Activated CD8-positive, alpha-beta T cell treated with anti-CD3 and anti-CD28 coated beads for 36 hours (primary cell): ENCODE data around the gene RAD51B. TPM values are rescaled to one million over a fixed set of nuclear protein-coding genes. Genes with fewer than 3 reads are reported as not detected.

Experiments
- ATAC-seq: fragments of 200-7000 bp; cut with Tn5 transposase; one replicate; pipeline ENCODE4 v1.10.0; 2021; ENCODE audit warnings: mild to moderate bottlenecking, moderate library complexity
- CTCF ChIA-PET: fragments of 350-600 bp; sonication (Branson Sonifier 250); formaldehyde crosslinking; loops from one replicate; lab custom pipeline; 2021; ENCODE audit warnings: antibody characterized with exemption; lab: Charles Lee
- POLR2A ChIA-PET: fragments of 350-600 bp; sonication (Branson Sonifier 250); formaldehyde crosslinking; loops from one replicate; lab custom pipeline; 2021; ENCODE audit warnings: antibody characterized with exemption; lab: Charles Lee
- DNase-seq: peaks from one replicate; pipeline ENCODE4 v3.0.0-alpha.2; 2020
- H3K27ac Mint-ChIP-seq: one replicate; pipeline ENCODE4 v1.8.0; 2021; ENCODE audit warnings: mild to moderate bottlenecking, mixed read lengths
- H3K27me3 Mint-ChIP-seq: one replicate; pipeline ENCODE4 v1.8.0; 2021; ENCODE audit warnings: mixed read lengths
- H3K36me3 Mint-ChIP-seq: one replicate; pipeline ENCODE4 v1.8.0; 2021; ENCODE audit warnings: low read depth, mixed read lengths
- H3K4me1 Mint-ChIP-seq: one replicate; pipeline ENCODE4 v1.8.0; 2021; ENCODE audit warnings: low read depth, mixed read lengths
- H3K4me3 Mint-ChIP-seq: one replicate; pipeline ENCODE4 v1.8.0; 2021; ENCODE audit warnings: mild to moderate bottlenecking, moderate library complexity, mixed read lengths
- H3K9me3 Mint-ChIP-seq: one replicate; pipeline ENCODE4 v1.8.0; 2021; ENCODE audit warnings: mixed read lengths
- intact Hi-C: fragments of 100-400 bp; cut with micrococcal nuclease; formaldehyde crosslinking; loops from one replicate; pipeline ENCODE4 v1.10.0; 2022
- total RNA-seq, 2 experiments: library from RNA; stranded (reverse); gene quantifications; one replicate each; pipeline ENCODE4 v1.2.3, GENCODE V29; 2021
- TF ChIP-seq, protein P1 (sequence below): fragments of 200-600 bp; IDR thresholded peaks from one replicate; pipeline ENCODE4 v1.8.0; 2022; ENCODE audit warnings: antibody characterized with exemption, mild to moderate bottlenecking

The RAD51B gene
- total RNA-seq, 2 experiments from 2014 or later, result 38.2 to 40.6 TPM

DNA sequence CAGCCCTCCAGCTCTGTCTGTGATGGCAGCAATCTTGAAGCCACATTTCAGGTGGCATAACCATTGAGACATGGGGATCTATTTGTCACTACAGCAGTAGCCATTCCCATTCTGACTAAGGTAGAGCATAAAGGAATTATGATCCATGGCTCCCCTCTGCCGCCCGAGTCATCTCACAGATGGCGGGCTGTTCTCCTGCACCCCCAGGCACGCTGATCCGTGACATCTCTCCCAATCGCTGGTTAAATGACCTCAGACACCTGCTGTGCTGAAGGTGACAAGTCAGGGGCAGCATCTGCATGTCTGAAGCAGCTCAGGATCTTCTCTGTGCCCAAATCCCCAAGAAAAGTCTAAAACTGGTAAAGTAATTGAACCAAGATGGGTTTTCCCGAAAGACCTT lies 849.0 kb downstream of the RAD51B start:
- no peaks in the 10 kb centered on the region for H3K27me3 Mint-ChIP-seq

DNA sequence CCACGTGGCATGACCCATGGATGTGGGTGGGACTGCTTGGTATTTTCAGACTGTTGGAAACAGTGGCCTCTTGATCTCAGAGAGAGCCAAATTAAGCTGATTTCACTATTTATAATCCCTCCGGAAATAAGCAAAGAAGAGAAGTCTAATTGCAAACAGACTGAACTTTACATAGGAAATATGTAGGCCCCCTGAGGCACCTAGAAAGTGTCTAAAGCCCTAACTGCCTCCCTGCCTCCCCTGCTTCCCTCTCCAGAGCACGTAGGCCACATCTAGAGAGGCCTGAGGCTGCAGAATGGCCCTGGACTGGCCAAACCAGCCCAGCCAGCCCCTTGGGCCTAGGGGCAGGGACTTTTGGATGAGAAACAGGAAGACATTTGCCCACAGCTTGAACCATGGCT lies 849.5 kb downstream of the RAD51B start:
- no peak overlapping the region for H3K27ac Mint-ChIP-seq
- intact Hi-C loops, result no loop called here
- POLR2A ChIA-PET, result no interaction called here
- CTCF ChIA-PET, result interaction anchor here (1.9 kb wide), 1 partner anchor 121 kb away, joined by 6 read pairs; no protein-coding TSS in a partner anchor
- no peaks in the 10 kb centered on the region for H3K9me3 Mint-ChIP-seq
- H3K4me1 Mint-ChIP-seq, result peaks cover 26% of the 10 kb centered on the region
- no peaks in the 10 kb centered on the region for H3K36me3 Mint-ChIP-seq
- H3K4me3 Mint-ChIP-seq, result no peak overlapping the region
- TF ChIP-seq, protein P1, sequence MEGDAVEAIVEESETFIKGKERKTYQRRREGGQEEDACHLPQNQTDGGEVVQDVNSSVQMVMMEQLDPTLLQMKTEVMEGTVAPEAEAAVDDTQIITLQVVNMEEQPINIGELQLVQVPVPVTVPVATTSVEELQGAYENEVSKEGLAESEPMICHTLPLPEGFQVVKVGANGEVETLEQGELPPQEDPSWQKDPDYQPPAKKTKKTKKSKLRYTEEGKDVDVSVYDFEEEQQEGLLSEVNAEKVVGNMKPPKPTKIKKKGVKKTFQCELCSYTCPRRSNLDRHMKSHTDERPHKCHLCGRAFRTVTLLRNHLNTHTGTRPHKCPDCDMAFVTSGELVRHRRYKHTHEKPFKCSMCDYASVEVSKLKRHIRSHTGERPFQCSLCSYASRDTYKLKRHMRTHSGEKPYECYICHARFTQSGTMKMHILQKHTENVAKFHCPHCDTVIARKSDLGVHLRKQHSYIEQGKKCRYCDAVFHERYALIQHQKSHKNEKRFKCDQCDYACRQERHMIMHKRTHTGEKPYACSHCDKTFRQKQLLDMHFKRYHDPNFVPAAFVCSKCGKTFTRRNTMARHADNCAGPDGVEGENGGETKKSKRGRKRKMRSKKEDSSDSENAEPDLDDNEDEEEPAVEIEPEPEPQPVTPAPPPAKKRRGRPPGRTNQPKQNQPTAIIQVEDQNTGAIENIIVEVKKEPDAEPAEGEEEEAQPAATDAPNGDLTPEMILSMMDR, result no peak
- DNase-seq (no peak), ATAC-seq (no peak)
- H3K27me3 Mint-ChIP-seq, result no peaks in the 10 kb centered on the region

More for the DNA sequence above, 849.0 kb downstream of the RAD51B start:
- intact Hi-C loops, result no loop called here
- Mint-ChIP-seq H3K4me3 (no peak overlapping the region), H3K9me3 (no peaks in the 10 kb centered on the region), H3K4me1 (peaks cover 31% of the 10 kb centered on the region), H3K27ac (no peak overlapping the region), H3K36me3 (no peaks in the 10 kb centered on the region)
- DNase-seq (no peak), ATAC-seq (no peak)
- ChIA-PET POLR2A (no interaction called here), CTCF (interaction anchor here (1.9 kb wide), 1 partner anchor 122 kb away, joined by 6 read pairs; no protein-coding TSS in a partner anchor)
- TF ChIP-seq, protein P1, result no peak

DNA sequence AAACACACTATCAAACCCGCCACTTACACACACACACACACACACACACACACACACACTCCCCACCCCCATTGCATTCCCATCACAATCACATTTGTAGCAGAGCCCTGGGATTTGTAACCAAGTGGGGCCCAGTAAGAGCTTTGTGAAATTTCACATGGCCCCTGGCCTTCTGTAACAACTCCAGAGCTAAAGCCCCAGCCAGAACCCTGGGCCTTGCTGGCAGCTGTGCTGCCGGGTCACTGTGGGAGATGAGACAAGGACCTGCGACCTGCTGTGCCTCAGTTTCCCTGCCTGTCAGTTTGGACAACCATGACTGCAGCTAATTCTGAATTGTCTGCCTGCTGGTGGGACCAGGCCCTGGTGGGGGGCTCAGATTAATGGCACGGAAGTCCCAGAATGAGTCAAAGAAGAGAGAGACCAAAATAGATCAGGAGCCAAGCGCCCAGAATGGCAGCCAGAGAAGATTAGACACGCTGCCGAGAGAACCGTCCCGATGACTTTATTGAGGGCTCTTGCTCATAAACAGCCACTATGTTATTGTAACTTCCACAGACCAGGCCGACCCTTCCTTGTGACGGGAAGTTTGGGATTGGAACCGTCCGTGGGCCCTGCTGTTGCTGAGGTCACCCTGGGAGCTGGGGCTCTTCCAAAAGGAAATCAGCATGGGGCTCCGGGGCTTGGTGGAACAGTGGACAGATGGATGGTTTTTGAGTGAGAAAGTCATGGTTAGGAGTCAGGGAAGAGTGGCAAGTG lies 850.2 kb downstream of the RAD51B start:
- TF ChIP-seq, protein P1, result no peak
- CTCF ChIA-PET, result interaction anchor here (1.9 kb wide), 1 partner anchor 120 kb away, joined by 6 read pairs; no protein-coding TSS in a partner anchor
- Mint-ChIP-seq H3K4me3 (no peak overlapping the region), H3K27ac (no peak overlapping the region), H3K27me3 (no peaks in the 10 kb centered on the region), H3K9me3 (no peaks in the 10 kb centered on the region), H3K4me1 (peaks cover 21% of the 10 kb centered on the region), H3K36me3 (no peaks in the 10 kb centered on the region)
- no peak for DNase-seq
- POLR2A ChIA-PET, result no interaction called here
- intact Hi-C loops, result no loop called here
- no peak for ATAC-seq

DNA sequence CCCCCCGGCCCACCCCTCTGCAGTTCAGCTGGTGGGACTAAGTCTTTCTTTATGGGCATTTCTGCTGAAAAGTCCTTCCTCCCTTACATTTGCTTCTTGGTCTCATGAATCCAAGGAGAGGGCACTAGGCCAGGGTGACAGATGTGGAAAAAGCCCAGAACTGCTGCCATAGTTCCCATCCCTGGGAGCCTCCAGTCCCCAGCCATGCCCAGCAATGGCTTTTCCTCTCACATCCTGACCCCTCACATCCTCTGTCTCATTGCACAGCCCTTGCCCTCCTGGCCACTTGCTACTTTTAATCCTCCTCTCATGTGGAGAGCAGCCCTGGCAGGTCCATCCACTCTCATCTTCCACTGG lies 850.8 kb downstream of the RAD51B start:
- no peak for DNase-seq
- Mint-ChIP-seq H3K36me3 (no peaks in the 10 kb centered on the region), H3K27ac (no peak overlapping the region), H3K9me3 (no peaks in the 10 kb centered on the region), H3K4me3 (no peak overlapping the region), H3K27me3 (no peaks in the 10 kb centered on the region), H3K4me1 (peaks cover 17% of the 10 kb centered on the region)
- no peak for ATAC-seq
- intact Hi-C loops, result no loop called here
- TF ChIP-seq, protein P1, result no peak
- ChIA-PET CTCF (no interaction called here), POLR2A (no interaction called here)

DNA sequence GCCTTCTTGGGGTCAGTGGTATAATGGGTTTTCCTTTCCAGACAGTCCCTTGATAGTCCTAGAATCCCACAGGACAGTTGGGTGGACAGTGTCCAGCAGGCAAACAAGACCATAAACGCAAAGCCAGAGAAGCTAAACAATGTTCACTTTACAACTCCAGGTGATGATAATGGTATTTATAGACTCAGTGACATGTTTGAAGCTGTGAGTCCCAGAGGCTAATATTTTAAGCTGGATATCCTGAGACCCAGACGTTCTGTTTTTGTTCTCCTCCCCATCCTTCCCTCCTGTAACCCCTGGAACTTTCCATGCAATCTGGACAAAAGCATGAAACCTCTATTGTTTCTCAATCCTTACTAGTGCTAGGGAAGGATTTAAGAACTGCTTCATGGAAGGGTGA lies 852.3 kb downstream of the RAD51B start:
- Mint-ChIP-seq H3K4me3 (no peak overlapping the region), H3K27me3 (no peaks in the 10 kb centered on the region), H3K36me3 (no peaks in the 10 kb centered on the region), H3K9me3 (no peaks in the 10 kb centered on the region), H3K4me1 (peaks cover 7% of the 10 kb centered on the region), H3K27ac (no peak overlapping the region)
- TF ChIP-seq, protein P1, result no peak
- ChIA-PET POLR2A (interaction anchor here (0.7 kb wide), 1 partner anchor 14 kb away, joined by 3 read pairs; no protein-coding TSS in a partner anchor), CTCF (no interaction called here)
- ATAC-seq (no peak), DNase-seq (no peak)
- intact Hi-C loops, result no loop called here
